GM19455 (cell line): ENCODE results near the gene PKP2.

Experiments
- ATAC-seq: cut with Tn5 transposase; IDR thresholded peaks from one replicate; pipeline ENCODE4 v1.9.1; 2021; ENCODE audit not compliant: unreplicated experiment

PKP2 gene

GRCh38 chr12:32756476-32757066 lies 140.0 kb downstream of the PKP2 start:
- no peak for ATAC-seq

DNA sequence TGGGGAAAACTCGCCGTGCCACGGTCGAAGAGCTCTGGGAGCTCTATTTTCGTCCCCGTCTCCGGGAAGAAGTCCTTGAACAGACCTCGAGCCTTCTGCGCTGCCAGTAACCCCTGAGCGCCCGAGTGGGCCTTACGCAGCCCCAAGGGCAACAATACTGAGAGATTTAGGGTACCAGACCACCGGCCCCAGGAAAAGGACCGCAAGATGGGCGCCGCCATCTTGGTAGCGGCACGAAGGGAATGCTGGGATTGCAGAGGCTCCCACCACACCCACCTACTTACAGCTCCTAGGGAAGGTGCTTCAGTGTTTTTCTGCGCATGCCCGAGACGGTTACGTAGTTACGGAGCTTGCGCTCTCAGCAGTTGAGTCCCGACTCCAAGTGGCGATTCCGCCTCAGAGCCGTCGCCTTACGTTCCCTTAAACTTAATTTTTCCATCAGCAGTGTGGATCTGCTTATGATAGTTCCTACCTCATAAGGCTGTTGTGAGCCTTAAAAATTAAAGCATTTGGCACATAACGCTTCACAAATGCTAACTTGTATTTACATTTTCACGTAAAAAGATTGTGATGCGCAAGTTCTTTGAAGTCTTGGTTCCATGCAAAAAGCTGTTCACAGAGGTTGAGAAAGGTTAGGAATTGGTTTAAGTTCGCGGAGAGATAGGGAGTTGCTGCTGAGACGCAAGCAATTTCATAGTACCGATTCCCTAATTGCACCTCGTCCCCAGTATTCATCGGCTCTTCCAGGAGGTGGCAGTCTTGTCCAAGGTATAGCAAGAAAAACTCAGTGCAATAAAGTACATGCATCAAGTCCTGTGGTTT lies 140.7 kb downstream of the PKP2 start, which contains the start of gene YARS2:
TSS of gene YARS2 (minus strand) at position 244 of the 822 bp plus-strand sequence. CDS start at position 221, 23 bp downstream.
- peak; percentile 86 for ATAC-seq

- peak; percentile 71 for ATAC-seq
These were observed 141.4 kb downstream of the PKP2 start for GRCh38 chr12:32755051-32755653.

DNA sequence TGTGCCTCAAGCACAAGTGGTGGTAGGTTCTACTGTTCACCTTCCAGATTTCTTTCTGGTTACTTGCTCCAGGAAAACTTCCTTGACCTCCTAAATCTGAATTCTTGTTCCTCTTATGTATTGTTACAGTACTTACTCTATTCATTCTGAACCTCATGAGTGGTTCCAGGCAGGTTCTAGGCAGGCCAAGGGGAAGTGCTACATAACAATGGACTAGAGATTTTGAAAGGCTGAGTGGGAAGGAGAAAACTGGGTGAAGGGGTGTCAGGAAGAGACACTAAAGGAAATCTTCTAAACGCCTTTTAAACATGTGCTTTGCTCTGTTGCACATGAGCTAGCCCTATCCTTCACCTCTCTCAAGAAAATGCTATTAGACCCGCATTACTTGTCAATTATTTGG lies 142.5 kb downstream of the PKP2 start:
- ATAC-seq, result no peak

DNA sequence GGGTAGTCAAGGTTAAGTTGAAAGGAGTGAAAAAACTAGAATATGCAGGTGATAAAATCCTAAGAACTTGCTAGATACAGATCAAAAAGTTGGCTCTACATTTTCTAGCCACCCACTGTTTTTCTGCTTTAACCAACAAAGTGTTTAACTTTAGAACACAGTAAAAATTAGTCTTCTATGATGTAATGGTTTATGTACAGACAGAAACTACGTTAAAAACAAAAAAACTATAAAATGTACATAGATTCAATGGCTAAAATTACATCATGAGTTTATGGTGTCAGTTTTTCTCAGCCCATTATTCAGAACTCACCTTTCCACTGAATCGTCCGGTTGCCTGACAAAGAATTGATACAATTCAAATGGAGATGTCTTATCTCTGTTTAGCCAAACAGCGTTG lies 143.0 kb downstream of the PKP2 start:
- ATAC-seq, result no peak

DNA sequence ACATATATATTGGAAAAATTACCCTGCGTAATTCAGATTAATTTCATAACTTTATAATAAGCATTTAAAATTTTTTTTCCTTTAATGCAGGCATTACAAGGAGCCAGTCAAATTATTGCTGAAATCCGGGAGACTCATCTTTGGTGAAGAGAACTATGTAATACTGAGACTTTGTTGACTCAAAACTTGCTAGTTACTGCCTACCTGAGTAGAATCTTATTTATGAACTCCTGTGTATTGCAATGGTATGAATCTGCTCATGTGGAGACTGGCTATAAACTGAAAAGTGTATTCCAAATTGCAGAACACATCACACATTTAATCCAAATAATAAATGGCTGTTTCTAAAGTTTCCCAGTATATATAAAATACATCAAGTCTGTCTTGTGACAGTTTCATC lies 153.3 kb downstream of the PKP2 start:
- no peak for ATAC-seq

GRCh38 chr12:32742133-32742532 lies 154.4 kb downstream of the PKP2 start:
- ATAC-seq, result no peak
